HuH-7.5 (cell line): ENCODE results near the gene KIF17.

Experiments used
- DNase-seq: peaks from one replicate; pipeline ENCODE4 v3.0.0; 2011; ENCODE audit warnings: low spot score

Gene KIF17

DNA sequence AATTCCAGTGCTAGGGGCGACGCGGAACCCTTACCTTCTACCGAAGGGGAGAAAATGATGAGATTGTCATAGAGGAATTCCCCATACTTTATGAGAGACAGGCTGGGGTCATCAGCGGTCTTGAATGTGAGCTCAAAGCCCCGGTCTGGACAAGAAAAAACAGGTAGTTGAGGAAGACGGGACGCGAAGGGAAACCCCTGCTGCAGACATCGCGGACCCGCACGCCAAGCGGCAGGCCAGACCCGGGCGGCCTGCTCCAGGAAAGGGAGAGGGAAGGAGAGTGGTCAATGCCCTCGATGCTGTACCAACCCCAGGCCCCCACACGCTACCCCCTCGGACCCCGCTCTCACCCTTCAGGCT is 57.0 kb downstream of the KIF17 start:
- DNase-seq = no peak

DNA sequence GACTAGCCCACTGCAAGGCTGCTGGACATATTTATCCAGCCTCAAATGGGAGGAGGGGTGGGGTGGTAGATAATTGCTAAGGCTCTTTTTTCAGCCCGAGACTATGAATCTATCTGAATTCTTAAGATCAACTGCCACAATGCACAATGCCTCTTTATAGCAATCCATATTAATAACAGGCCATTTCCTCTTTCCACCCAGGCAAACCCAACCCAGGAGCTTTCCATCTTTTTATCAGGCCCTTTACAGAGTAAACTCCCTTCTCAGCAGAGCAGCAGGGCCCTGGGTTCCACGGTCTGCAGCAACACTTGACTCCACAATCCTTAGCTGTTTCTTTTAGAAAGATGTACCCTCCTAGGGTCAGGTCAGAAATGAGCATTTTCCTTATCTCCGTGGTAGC is 57.4 kb downstream of the KIF17 start:
- no peak for DNase-seq

DNA sequence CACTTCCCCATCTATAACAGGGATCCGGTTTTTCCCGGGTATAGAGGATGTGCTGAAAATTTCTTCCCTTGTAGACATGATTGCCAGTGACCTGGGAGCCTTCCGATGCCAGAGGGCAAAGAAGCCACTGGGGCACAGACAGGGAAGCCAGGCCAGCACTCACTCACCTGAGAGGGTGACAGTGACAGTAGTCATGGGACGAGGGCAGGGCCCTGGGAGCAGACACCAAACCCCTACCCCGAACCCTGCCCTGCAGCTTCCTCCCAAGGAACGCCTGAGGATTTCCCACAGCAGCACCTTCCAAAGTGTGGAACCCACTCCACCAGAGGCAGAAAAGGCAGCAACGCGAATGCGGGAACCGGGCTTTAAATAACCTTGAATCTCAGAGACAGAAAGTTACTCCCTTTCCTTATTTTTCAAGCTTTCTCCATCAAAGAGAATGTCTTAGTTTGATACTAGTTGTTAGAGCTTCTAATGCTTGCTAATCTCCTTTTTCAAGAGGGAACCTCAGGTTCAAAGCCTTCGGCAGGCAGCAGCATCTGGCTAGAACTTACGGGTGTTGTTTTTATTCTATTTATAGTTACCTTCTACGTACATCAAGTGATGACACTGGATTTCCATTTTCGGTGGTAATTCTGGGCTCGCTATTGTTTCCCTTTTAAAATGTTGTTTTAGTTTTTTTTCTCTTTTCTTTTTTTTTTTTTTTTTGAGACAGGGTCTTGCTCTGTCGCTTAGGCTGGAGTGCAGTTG is 59.5 kb downstream of the KIF17 start:
- no peak for DNase-seq

DNA sequence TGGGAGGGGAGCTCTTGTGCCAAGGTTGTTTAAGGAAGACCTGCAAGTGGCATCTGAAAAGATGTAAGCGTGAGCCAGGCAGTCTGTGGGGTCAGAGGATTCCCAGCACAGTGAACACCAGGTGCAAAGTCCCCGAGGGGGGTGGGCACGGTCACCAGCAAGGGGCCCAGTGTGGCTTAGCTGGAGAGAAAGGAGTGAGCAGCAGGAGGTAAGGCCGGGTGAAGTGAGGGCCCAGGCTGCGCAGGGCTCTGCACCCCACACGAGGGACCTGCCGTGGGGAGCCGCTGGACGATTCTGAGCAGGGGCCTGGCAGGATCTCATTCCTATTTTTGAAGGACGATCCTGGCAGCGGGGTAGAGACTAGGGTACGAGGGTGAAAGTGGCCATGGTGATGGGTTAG is 60.8 kb downstream of the KIF17 start:
- no peak for DNase-seq

DNA sequence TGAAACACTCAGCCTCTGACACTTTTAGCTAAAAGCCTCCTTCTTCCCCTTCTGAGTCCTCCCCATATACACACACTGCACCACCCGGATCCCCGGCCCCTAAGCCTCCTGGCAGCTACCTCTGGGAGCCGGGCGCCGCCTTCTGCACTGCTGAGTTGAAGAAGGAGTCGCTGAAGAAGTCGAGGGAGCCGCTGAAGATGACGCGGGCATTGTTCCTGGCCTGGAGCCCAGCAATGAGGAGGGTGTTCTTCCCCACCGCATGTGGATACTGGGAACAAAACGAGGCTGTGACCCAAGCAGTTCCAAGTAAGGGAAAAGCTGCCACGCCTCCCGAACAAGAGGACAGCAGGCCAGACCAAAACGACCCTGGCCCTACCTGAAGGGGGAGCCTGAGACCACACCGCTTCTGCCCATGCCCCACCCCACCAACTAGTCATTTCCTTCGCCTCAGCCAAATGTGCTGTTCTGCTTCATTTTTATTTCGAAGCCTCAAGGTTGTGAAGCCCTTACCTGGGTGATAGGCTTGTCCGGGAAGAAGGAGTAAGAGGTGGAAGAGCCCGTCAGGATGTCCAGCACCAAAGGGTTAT is 63.6 kb downstream of the KIF17 start:
- no peak for DNase-seq

DNA sequence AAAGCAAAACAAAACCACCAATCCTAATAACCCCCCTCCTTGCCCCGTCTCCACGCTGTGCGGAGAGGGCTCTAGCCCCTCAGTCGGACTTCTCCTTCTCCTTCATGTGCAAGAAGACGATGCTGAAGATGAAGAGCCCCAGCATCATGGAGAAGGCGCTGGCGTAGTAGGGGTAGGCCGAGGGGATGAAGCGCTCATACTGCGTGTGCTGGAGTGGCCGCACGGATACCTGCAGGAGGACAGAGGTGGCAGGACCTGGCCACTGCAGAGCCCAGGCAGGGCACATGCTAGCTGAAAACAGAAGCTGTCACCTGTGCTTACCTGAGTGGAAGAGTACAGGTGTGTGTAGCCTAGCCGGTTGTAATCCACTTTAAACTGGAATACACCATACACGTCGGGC is 65.5 kb downstream of the KIF17 start:
- DNase-seq = no peak

DNA sequence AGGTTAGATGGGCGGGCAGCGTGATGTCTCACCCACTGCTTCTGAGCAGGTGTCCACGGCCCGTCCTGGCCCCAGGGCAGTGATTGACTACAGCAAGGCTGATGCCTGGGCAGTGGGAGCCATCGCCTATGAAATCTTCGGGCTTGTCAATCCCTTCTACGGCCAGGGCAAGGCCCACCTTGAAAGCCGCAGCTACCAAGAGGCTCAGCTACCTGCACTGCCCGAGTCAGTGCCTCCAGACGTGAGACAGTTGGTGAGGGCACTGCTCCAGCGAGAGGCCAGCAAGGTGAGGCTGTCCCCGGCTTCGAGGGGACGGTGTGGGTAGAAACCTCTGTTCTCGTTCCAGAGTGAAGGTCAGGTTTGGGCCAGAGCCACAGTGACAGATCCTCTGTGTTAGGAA is 68.9 kb downstream of the KIF17 start:
- no peak for DNase-seq

DNA sequence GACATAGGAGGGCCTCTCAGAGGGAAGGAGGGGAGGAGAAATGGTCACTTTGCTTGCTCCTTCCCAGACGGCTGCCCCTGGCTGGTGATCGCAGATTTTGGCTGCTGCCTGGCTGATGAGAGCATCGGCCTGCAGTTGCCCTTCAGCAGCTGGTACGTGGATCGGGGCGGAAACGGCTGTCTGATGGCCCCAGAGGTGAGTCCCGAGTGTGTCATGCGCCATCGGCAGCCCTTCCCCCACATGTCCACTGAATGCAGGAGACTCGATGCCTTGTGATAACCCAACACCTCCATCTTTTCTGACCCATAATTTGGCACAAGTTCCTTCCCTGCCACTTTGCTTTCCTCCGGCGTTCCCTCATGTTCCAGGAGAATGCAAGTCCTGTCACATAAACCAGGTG is 69.4 kb downstream of the KIF17 start:
- DNase-seq = no peak

DNA sequence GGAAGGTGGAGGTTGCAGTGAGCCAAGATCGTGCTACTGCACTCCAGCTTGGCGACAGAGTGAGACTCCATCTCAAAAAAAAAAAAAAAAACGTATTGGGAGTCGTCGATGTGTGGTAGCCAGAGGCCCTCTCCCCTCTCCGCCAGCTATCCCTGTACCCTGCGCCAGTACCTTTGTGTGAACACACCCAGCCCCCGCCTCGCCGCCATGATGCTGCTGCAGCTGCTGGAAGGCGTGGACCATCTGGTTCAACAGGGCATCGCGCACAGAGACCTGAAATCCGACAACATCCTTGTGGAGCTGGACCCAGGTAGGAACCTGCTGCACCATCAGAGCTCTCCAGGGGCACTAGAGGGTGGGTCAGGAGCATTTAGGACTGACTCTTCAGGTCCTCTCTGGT is 72.4 kb downstream of the KIF17 start:
- DNase-seq = no peak

DNA sequence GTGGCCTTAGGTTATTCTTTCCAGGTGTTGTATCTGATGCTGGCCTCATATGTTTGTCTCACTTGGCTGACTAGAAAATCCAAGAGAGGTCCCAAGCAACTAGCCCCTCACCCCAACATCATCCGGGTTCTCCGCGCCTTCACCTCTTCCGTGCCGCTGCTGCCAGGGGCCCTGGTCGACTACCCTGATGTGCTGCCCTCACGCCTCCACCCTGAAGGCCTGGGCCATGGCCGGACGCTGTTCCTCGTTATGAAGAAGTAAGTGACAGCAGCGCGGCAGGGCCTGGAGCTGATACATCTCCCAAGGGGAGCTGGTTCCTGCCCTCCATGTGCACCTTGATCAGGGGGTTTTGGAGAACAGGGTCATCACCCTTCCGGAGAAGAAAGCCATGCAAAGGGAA is 73.4 kb downstream of the KIF17 start:
- DNase-seq = no peak

DNA sequence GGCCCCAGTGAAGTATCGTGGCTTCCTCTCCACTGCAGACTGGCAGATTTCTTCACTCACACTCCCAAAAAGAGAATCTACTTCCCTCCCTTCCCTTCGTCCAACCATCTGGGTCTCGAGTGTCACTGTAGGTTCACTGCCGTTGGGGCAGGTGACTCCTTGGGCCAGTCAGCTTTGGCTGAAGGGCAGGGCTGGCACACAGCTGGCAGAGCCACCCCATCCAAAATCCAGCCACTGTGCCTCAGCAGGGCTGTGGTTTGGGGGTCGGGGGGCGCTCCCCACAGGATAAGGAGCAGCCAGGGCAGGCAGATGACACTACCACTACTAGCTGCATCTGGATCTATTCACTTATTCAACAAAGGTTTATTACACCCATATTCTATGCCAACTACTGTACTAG is 74.7 kb downstream of the KIF17 start:
- no peak for DNase-seq

DNA sequence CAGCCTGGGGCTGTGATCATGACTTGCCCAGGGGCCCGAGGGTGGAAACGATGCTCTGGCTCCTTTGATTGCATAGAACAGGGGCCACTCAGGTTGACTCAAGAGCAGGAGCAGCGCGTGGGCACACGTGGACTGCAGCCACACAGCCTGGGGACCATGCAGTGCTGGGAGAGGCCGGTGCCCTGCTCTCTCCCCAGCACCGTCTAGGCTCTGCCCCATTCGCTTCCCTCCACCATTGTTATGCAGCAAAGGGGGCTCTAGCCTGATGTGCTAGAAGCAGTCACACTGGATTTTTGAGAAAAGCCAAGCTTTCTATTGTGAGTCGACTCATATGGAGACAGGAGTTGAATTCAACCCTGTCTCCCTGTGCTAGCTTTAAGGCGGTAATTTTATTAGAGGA is 75.8 kb downstream of the KIF17 start:
- DNase-seq = no peak

DNA sequence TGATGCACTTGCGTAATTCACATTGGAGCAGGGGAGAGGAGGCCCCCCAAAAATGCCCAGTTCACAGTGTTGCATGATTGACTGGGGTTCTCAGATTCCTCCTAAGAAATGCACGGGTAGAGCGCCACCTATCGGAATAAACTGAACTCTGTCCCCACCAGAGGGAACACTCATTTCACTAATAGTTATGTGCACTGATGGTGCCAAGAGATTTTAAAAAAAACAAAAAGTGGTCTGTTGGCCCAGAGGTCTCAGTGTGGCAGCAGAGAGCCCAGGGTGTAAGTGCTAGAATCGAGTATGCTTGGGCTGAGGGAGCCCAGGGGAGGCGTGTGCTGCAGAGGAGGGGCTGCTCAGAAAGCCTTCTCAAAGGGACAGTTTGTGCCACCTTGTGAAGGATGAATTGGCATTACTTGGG is 77.6 kb downstream of the KIF17 start:
- peak; percentile 57 for DNase-seq

DNA sequence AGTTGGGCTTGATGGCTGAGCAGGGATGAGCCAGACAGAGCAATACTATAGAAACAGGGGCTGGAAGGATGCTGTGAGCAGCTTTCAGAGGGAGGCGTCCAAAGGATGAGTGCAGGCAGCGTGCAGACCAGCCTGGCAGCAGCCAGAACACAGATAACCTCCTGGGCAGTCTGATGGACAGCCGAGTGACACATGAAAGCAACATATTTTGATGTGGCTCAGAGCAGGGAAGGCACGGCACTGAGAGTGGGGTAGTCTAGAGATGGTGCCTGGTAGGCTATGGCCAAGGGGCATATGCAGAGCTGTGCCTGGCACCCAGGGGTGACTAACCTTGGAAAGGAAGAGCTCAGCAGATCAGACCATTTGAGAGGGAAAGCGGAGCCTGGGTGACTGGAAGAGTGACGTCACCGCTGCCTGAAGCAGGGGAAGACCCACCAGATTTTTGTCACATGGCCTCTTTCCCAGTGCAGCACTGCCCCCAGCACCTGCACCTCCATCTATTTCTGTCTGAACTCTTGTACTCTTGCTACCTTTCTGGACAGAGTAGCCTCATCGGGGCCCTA is 80.9 kb downstream of the KIF17 start:
- no peak for DNase-seq

DNA sequence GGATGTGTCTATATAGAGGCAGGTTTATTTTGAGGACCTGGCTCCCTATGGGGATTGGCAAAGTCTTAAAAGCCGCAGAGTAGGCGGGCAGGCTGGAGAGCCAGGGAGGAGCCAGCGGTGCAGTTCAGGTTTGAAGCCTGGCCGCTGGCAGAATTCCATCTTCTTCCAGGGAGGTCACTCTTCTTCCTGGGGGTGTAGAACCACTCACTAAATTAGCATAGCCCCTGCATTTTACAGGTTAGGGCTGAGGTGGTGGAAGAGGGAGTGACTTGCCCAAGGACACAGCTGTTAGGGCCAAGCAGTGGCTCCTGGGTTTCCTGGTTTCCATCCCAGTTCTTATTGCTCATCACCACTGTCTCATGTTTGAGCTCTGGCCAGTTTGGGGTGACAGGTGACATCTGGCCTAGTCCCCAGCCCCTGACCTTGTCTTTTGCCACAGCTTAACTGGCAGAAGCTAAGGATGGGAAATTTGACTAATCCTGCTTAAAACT is 83.2 kb downstream of the KIF17 start:
- no peak for DNase-seq

DNA sequence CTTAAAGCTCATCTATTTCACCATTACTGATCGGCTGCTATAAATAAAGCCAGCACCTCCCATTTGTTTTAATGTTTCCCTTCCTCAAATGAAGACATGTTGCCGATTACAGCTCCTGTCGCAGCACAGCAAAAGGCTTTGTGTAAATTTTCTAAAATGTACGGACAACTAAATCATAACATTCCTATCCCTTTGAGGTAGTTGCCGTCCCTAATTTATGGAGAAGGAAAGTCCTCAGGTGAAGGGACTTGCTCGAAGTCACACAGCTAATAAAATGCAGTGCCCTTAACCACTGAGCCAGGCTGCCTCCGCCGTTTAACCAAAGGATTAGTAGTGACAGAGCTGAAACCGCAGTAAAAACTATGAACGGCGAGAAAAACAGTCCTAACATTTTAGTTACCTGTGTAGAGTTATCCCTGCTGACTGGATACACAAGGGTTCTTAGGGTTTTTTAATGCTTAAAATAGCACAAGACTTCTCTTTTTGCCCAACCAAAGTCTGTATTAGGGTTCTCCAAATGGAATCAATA is 83.7 kb downstream of the KIF17 start:
- DNase-seq = no peak

DNA sequence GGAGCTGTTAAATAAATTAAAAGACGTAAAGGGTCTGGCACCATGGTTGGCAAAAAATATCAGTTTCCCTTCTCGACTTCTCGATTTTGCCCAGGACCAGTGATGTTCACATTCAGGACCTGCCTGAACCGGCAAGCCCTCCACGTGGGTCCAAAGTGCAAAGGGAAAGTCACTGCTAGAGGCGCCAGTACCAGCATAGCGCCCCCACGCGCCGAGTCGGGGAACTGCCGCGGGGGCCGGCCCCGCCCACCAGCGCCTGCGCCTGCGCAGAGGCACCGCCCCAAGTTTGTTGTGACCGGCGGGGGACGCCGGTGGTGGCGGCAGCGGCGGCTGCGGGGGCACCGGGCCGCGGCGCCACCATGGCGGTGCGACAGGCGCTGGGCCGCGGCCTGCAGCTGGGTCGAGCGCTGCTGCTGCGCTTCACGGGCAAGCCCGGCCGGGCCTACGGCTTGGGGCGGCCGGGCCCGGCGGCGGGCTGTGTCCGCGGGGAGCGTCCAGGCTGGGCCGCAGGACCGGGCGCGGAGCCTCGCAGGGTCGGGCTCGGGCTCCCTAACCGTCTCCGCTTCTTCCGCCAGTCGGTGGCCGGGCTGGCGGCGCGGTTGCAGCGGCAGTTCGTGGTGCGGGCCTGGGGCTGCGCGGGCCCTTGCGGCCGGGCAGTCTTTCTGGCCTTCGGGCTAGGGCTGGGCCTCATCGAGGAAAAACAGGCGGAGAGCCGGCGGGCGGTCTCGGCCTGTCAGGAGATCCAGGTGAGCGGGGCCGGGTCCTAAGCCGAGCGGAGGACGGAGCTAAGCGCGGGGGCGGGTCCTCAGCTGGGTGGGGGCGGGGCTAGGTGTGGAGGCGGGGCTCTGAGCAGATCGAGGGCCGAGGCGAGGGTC is 84.4 kb downstream of the KIF17 start, which contains the start of gene PINK1:
Gene PINK1, plus strand, starts transcription at position 269 of the 875 bp plus-strand sequence. Its CDS starts 91 bp downstream, at position 360.
- DNase-seq = peak; percentile 82

DNA sequence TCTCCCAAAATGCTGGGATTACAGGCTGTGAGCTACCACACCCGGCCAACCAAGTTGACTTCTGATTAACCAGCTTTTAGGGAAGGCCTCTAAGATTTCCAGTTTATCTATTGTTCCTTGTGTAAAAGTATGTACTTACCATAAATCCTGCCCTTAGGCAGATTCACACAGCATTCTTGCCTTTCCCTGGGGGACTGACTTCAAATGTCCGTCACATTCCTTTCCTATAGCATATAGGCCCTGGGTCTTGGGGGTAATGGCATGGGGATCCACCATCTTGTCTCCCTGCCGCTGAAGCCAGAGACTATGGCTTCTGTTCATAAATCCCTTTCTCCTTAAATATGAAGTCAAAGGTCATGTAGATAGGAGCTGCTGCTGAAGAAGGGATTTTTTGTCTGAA is 85.4 kb downstream of the KIF17 start:
- no peak for DNase-seq

DNA sequence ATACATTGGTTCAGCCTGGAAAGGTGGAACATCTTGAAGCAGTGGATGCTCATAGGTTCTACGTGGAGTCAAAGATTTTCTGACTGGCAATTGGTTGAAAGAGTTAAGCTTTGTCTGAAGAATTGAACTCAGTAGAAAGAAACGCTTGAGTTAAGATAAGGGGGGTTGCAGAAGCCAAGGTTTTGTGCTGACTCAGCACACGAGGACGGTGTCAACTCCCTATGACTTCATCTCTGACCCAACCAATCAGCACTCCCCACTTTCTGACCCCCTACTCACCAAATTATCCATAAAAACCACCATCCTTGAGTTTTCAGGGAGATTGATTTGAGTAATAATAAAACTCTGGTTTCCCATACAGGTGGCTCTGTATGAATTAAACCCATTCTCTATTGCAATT is 87.1 kb downstream of the KIF17 start:
- no peak for DNase-seq

DNA sequence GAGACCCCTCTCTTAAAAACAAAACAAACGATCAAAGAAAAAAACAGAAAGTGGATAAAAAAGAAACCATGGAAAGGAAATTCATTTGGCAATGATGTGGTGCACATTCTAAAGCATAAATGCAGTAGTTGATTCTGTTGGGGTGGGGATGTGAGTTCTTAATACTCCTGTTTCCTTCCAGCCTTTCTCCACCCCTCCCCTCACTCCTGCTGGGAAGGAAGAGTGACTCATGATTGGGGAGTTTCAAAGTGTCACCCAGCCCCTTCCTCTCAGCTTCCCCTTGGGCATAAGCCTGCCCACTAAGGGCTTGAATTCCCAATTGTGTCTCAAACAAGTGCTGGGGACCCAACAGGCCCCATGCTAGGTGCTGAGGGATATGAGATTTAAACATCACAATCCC is 91.3 kb downstream of the KIF17 start:
- no peak for DNase-seq

DNA sequence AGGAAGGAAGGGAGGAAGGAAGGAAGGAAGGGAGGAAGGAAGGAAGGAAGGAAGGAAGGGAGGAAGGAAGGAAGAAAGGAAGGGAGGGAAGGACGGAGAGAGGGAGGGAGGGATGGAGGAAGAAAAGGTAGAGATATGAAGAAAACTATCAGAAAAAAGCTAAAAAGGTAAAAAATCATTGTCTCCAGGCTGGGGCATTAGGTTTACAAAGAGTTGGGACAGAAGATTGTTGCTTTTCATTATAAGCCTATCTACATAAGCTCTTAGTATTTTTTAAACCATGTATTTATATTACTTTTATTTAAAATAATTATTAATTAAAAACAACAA is 91.7 kb downstream of the KIF17 start:
- no peak for DNase-seq
